GM20431 (cell line): ENCODE data around the gene LYPD4.
"Not testable (repeated sequence)": the region's sequence is repeated elsewhere in the genome, so short reads cannot be mapped to it uniquely, and the experiment has no call there.

Experiments
- in situ Hi-C: fragments of 300-500 bp; cut with MseI, MboI; formaldehyde crosslinking; loops from one replicate; pipeline ENCODE4 v1.15.0; 2020; ENCODE audit warnings: low sequenced_read_pairs; ENCODE audit not compliant: unreplicated experiment

LYPD4 gene

GRCh38 chr19:41807176-41807575 is 37.3 kb downstream of the LYPD4 start:
- in situ Hi-C loops = no loop called here

GRCh38 chr19:41804336-41804735 is 40.1 kb downstream of the LYPD4 start:
- in situ Hi-C loops = no loop called here

DNA sequence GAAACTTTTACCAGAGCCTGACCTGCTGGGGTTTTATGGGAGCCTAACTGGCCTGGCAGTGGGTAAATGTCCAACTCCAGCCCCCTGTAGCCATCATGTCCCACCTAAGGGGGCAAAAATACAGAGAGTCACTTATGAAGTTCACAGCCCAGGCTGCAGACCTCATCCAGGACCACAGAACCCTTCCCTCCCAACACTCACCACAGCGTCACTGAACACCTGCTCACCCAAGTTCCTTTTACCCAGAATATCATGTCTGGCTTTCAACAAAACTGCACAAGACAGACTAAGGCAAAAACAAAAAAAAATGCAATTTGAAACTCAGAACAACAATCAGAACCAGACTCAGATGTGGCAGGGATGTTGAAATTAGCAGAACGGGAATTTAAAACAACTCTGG is 41.7 kb downstream of the LYPD4 start:
- in situ Hi-C loops = no loop called here

DNA sequence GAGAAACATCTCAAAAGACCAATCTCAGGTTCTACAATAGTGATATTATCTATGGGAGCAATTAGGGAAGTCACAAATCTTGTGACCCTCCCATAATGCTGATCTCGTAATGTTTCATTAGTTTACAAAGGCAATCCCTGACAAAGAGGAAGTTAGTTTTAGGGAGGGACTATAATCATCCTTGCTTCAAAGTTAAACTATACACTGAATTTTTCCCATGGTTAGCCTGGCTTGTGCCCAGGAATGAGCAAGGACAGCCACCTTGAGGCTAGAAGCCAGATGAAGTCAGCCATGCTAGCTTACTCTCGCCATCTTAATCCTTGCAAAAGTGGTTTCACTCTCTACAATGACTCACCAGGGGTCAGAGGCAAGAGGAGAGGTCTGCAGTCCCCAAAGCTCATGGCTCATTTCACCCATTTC is 42.7 kb downstream of the LYPD4 start:
- in situ Hi-C loops = no loop called here

DNA sequence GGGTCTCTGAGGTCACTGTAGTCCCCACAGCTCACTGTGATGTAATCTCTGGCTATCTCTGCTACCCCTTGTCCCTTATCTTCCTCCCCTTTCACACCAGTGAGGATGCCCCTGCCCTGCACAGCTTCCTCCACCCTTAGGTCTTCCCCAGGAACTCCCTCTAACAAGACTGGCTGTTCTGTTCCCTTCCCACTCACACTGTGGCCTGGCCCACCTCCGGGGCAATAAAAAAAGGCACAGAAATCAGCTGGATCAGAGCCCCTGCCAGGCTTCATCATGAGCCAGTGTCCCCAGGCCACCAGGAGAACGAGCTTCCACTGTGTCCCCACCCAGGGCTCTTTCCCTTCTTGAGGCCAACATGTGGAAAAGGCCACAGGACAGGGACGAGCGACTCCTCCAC is 43.5 kb downstream of the LYPD4 start:
- in situ Hi-C loops = no loop called here

DNA sequence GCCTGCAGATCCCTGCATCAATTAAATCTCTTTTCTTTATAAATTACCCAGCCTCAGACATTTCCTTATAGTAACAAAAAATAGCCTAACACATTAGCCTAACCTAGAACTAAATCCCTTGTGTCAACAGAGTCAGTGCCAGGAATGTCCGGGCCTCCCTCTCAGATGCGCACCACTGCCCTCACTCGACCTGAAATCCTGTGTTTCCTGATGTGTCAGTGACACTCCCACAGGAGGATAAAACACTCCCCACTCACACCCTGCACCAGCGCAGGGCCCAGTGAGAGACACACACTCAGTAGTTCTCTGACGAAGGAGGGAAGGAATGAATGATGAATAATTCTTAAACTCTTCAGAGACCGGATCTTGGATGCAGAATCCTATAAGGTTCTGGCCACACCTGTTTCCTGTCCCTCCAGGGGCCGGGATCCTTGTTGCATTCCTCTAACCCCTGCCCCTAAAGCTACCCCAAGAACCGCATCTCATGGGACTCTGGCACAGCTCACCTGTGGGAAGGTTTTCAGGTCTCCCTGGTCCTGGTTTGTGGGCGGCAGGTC is 45.0 kb downstream of the LYPD4 start:
- in situ Hi-C loops = no loop called here

- in situ Hi-C loops = no loop called here
Measured at GRCh38 chr19:41796901-41797300, 47.6 kb downstream of the LYPD4 start.

DNA sequence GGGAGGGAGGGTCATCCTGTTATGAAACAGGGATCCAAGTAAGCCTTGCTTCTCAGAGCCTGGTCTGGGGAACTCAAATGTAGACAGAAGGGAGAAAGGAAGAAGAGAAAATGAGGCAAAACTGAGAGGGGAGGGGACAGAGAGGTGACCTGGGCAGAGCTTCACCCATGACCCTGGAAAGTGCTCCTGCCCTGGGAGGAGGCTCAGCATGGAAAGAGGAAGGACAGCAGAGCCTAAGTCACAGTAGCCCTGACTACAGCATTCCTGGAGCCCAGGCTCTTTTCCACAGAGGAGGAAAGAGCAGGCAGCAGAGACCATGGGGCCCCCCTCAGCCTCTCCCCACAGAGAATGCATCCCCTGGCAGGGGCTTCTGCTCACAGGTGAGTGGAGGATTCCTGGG is 48.1 kb downstream of the LYPD4 start, which contains the start of gene CEACAM3:
TSS of gene CEACAM3 (plus strand) at position 226 of the 400 bp plus-strand sequence. CDS start at position 317, 91 bp downstream.
- in situ Hi-C loops = no loop called here

GRCh38 chr19:41795031-41795461 is 49.4 kb downstream of the LYPD4 start:
- in situ Hi-C loops = no loop called here

GRCh38 chr19:41793414-41793727 is 51.1 kb downstream of the LYPD4 start:
- in situ Hi-C loops = no loop called here

- in situ Hi-C loops = no loop called here
Measured at GRCh38 chr19:41792513-41793413, 51.7 kb downstream of the LYPD4 start.

DNA sequence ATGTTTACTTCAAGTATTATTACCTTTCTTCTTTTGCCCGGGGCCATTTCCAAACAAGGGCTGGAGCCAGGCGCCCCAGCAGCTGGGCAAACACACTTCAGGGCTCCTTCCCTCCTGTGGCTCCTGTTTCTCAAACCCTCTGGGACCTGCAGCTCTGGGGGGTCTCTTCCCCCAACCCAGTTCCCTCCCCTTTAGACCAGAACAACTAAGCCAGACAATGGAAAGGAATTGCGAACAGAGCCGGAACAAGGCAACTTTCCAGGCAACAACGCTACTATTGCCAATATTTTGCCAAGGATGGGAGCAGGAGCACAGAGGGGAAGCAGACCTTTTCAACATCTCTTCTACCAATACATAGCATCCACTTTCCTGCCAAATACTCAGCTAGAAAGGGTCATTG is 55.4 kb downstream of the LYPD4 start:
- in situ Hi-C loops = not testable (repeated sequence)

GRCh38 chr19:41788518-41788917 is 56.0 kb downstream of the LYPD4 start:
- in situ Hi-C loops = not testable (repeated sequence)
